GM10847 (cell line): ENCODE data around the gene DBI.
A peak's percentile ranks its signal among the peaks of the same experiment; 100 is the strongest.

Experiments used
- POLR2A ChIP-seq: IDR thresholded peaks from 2 replicates; pipeline ENCODE4 v1.6.1; 2011; ENCODE audit not compliant: insufficient read length; ENCODE audit errors: extremely low read depth

The DBI gene

GRCh38 chr2:119366649-119367471 lies at the start of gene DBI, which contains the start of gene C2orf76:
DBI (plus strand) TSS chr2:119366977; CDS start chr2:119367052, 75 bp downstream.
C2orf76 (minus strand) TSS chr2:119366834; CDS start chr2:119339959, 26,875 bp downstream.
- peak; percentile 96 for TF ChIP-seq POLR2A

- TF ChIP-seq POLR2A = no peak
Observed at GRCh38 chr2:119317554-119317953, 49.2 kb upstream of the DBI start.

GRCh38 chr2:119319593-119319992 lies 47.2 kb upstream of the DBI start:
- TF ChIP-seq POLR2A = no peak

GRCh38 chr2:119323459-119323858 lies 43.3 kb upstream of the DBI start:
- TF ChIP-seq POLR2A = no peak

- TF ChIP-seq POLR2A = no peak
Observed at GRCh38 chr2:119324685-119325270, 42.0 kb upstream of the DBI start.

GRCh38 chr2:119326938-119327337 lies 39.8 kb upstream of the DBI start:
- TF ChIP-seq POLR2A = no peak

- TF ChIP-seq POLR2A = no peak
Observed at GRCh38 chr2:119327431-119327830, 39.3 kb upstream of the DBI start.

GRCh38 chr2:119332953-119333352 lies 33.8 kb upstream of the DBI start:
- TF ChIP-seq POLR2A = no peak

- no peak for TF ChIP-seq POLR2A
Observed at GRCh38 chr2:119333360-119333759, 33.4 kb upstream of the DBI start.

- TF ChIP-seq POLR2A = no peak
Observed at GRCh38 chr2:119333833-119334232, 32.9 kb upstream of the DBI start.

- TF ChIP-seq POLR2A = no peak
Observed at GRCh38 chr2:119337749-119338148, 29.0 kb upstream of the DBI start.

- no peak for TF ChIP-seq POLR2A
Observed at GRCh38 chr2:119338272-119338671, 28.5 kb upstream of the DBI start.

- TF ChIP-seq POLR2A = no peak
Observed at GRCh38 chr2:119338826-119339561, 27.8 kb upstream of the DBI start.

- no peak for TF ChIP-seq POLR2A
Observed at GRCh38 chr2:119339562-119339923, 27.2 kb upstream of the DBI start.

GRCh38 chr2:119341684-119342083 lies 25.1 kb upstream of the DBI start:
- TF ChIP-seq POLR2A = no peak

GRCh38 chr2:119349289-119349688 lies 17.5 kb upstream of the DBI start:
- TF ChIP-seq POLR2A = no peak

GRCh38 chr2:119350311-119350998 lies 16.3 kb upstream of the DBI start:
- no peak for TF ChIP-seq POLR2A
